SJCRH30 (cell line): Measurements from ENCODE around the gene PWWP2B. TPM values are rescaled to one million over a fixed set of nuclear protein-coding genes. Genes with fewer than 3 reads are reported as not detected.
A peak's percentile ranks its signal among the peaks of the same experiment; 100 is the strongest.

Experiments
- DNase-seq, 2 experiments: peaks; one replicate each; pipeline ENCODE4 v3.0.0-alpha.2; 2015 to 2020
- H3K27ac ChIP-seq: fragments of 250-450 bp; sonication (Bioruptor Pico); 2 replicates; pipeline ENCODE4 v1.5.1; 2020; ENCODE audit warnings: mild to moderate bottlenecking, moderate library complexity
- H3K27me3 ChIP-seq: fragments of 250-450 bp; sonication (Bioruptor Pico); 2 replicates; pipeline ENCODE4 v1.5.1; 2020; ENCODE audit warnings: mild to moderate bottlenecking, moderate library complexity
- H3K36me3 ChIP-seq: fragments of 250-450 bp; sonication (Bioruptor Pico); 2 replicates; pipeline ENCODE4 v1.5.1; 2020; ENCODE audit warnings: mild to moderate bottlenecking, moderate library complexity
- H3K4me1 ChIP-seq: fragments of 250-450 bp; sonication (Bioruptor Pico); 2 replicates; pipeline ENCODE4 v1.5.1; 2020; ENCODE audit warnings: mild to moderate bottlenecking, moderate library complexity
- H3K4me3 ChIP-seq: fragments of 250-450 bp; sonication (Bioruptor Pico); 2 replicates; pipeline ENCODE4 v1.5.1; 2020; ENCODE audit warnings: mild to moderate bottlenecking, moderate library complexity
- H3K9me3 ChIP-seq: fragments of 250-450 bp; sonication (Bioruptor Pico); replicated peaks from 2 replicates; pipeline ENCODE4 v1.5.1; 2020; ENCODE audit warnings: mild to moderate bottlenecking, moderate library complexity
- total RNA-seq: library from RNA; depleted of rRNA; stranded (reverse); fragments of >200 nt; shearing (Covaris generic); gene quantifications from 2 replicates; pipeline ENCODE4 v1.2.3, GENCODE V29; 2014

Gene PWWP2B
- total RNA-seq, 1 experiment from 2014 or later: 0.57 TPM

- H3K36me3 ChIP-seq: no peaks in the 10 kb centered on the region
- DNase-seq: no peak
- no peaks in the 10 kb centered on the region for H3K27me3 ChIP-seq
- H3K4me3 ChIP-seq: no peak overlapping the region
- no peaks in the 10 kb centered on the region for H3K4me1 ChIP-seq
- H3K9me3 ChIP-seq: no peaks in the 10 kb centered on the region
- H3K27ac ChIP-seq: no peak overlapping the region
Measured at GRCh38 chr10:132439025-132439388, 42.0 kb downstream of the PWWP2B start.

DNA sequence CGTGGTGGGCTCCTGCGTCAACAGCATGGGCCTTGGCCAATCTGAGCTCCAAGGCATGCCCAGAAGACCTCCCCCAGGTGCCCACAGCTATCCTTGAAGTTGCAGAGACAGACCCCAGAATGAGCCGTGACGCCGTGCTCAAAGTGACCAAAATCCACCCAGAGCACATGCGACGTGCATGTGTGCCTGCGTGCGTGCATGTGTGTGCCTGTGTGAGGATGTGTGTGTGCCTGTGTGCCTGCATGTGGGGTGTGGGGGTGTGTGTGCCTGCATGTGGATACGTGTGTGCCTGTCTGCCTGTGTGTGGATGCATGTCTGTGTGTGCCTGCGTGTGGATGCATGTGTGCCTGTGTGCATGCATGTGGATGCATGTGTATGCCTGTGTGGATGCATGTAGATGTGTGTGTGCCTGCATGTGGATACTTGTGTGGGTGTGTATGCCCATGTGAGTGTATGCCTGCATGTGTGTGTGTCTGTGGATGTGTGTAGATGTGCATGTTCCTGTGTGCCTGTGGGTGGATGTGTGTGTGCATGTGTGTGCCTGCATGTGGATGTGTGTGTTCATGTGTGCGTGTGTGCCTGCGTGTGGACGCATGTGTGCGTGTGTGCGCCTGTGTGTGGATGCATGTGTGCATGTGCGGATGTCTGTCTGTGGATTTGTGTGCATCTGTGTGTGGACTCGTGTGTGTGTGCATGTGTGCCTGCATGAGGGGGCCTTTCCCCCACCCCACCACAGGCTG lies 42.6 kb downstream of the PWWP2B start:
- no peak overlapping the region for H3K4me3 ChIP-seq
- DNase-seq: no peak
- H3K27me3 ChIP-seq: no peaks in the 10 kb centered on the region
- H3K4me1 ChIP-seq: no peaks in the 10 kb centered on the region
- H3K36me3 ChIP-seq: no peaks in the 10 kb centered on the region
- no peak overlapping the region for H3K27ac ChIP-seq
- no peaks in the 10 kb centered on the region for H3K9me3 ChIP-seq

GRCh38 chr10:132440791-132441565 lies 44.0 kb downstream of the PWWP2B start:
- Histone ChIP-seq H3K4me3 (no peak overlapping the region), H3K27ac (no peak overlapping the region), H3K4me1 (no peaks in the 10 kb centered on the region), H3K27me3 (no peaks in the 10 kb centered on the region), H3K9me3 (no peaks in the 10 kb centered on the region), H3K36me3 (no peaks in the 10 kb centered on the region)
- no peak for DNase-seq

DNA sequence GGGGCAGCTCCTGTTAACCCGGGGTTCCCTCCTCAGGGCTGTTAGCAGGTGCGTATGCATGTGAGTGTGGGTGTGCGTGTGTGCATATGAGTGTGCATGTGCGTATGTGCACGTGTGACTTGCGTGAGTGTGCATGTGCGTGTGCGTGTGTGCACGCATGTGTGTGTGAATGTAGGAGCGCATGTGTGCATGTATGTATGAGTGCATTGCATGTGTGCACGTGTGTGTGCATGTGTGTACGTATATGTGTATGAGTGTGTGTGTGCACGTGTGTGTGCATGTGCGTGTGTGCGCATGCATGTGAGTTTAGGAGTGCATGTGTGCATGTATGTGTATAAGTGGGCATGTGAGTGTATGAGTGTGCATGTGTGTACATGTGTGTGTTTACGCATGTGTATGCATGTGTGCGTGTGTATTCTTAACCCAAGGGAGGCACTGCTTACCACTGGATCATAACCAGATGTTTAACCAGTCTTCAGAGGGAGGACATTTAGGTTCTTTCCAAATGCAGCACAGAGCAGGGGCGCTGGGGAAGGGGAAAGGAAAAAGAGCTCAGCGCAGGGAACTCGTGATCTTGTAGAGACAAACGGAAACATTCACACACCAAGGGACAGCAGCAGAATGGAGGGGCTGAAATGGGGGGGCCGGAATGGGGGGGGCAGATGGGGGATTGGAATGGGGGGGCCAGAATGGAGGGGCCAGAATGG lies 45.0 kb downstream of the PWWP2B start:
- no peaks in the 10 kb centered on the region for H3K27me3 ChIP-seq
- DNase-seq: no peak
- no peak overlapping the region for H3K27ac ChIP-seq
- H3K9me3 ChIP-seq: no peaks in the 10 kb centered on the region
- H3K36me3 ChIP-seq: no peaks in the 10 kb centered on the region
- no peak overlapping the region for H3K4me3 ChIP-seq
- H3K4me1 ChIP-seq: no peaks in the 10 kb centered on the region

- Histone ChIP-seq H3K27ac (no peak overlapping the region), H3K9me3 (no peaks in the 10 kb centered on the region), H3K4me1 (no peaks in the 10 kb centered on the region), H3K36me3 (no peaks in the 10 kb centered on the region), H3K4me3 (no peak overlapping the region), H3K27me3 (no peaks in the 10 kb centered on the region)
- DNase-seq: no peak
Measured at GRCh38 chr10:132442636-132443035, 45.6 kb downstream of the PWWP2B start.

GRCh38 chr10:132443605-132443982 lies 46.6 kb downstream of the PWWP2B start:
- DNase-seq: peak in 1 of 2 experiments; percentile 11
- H3K27ac ChIP-seq: no peak overlapping the region
- H3K27me3 ChIP-seq: no peaks in the 10 kb centered on the region
- no peaks in the 10 kb centered on the region for H3K9me3 ChIP-seq
- H3K4me3 ChIP-seq: no peak overlapping the region
- no peaks in the 10 kb centered on the region for H3K4me1 ChIP-seq
- H3K36me3 ChIP-seq: no peaks in the 10 kb centered on the region

- Histone ChIP-seq H3K4me1 (no peaks in the 10 kb centered on the region), H3K9me3 (no peaks in the 10 kb centered on the region), H3K27ac (no peak overlapping the region)
Measured at GRCh38 chr10:132443983-132444876, 47.2 kb downstream of the PWWP2B start.

GRCh38 chr10:132444877-132445351 lies 47.9 kb downstream of the PWWP2B start:
- Histone ChIP-seq H3K27me3 (no peaks in the 10 kb centered on the region), H3K36me3 (no peaks in the 10 kb centered on the region), H3K4me3 (no peak overlapping the region), H3K27ac (no peak overlapping the region), H3K9me3 (no peaks in the 10 kb centered on the region), H3K4me1 (no peaks in the 10 kb centered on the region)
- DNase-seq: no peak

More at GRCh38 chr10:132443983-132444876, 47.2 kb downstream of the PWWP2B start:
- no peak overlapping the region for H3K4me3 ChIP-seq
- H3K36me3 ChIP-seq: no peaks in the 10 kb centered on the region
- DNase-seq: no peak
- no peaks in the 10 kb centered on the region for H3K27me3 ChIP-seq

- H3K27ac ChIP-seq: no peak overlapping the region
Measured at GRCh38 chr10:132445516-132446194, 48.7 kb downstream of the PWWP2B start.

GRCh38 chr10:132446195-132446581 lies 49.2 kb downstream of the PWWP2B start:
- no peaks in the 10 kb centered on the region for H3K9me3 ChIP-seq
- no peak overlapping the region for H3K27ac ChIP-seq
- no peak for DNase-seq
- no peaks in the 10 kb centered on the region for H3K4me1 ChIP-seq
- no peaks in the 10 kb centered on the region for H3K36me3 ChIP-seq
- H3K27me3 ChIP-seq: no peaks in the 10 kb centered on the region
- H3K4me3 ChIP-seq: no peak overlapping the region

More at GRCh38 chr10:132445516-132446194, 48.7 kb downstream of the PWWP2B start:
- no peaks in the 10 kb centered on the region for H3K36me3 ChIP-seq
- H3K27me3 ChIP-seq: no peaks in the 10 kb centered on the region
- H3K4me3 ChIP-seq: no peak overlapping the region
- H3K4me1 ChIP-seq: no peaks in the 10 kb centered on the region
- H3K9me3 ChIP-seq: no peaks in the 10 kb centered on the region
- no peak for DNase-seq

GRCh38 chr10:132446661-132447445 lies 49.9 kb downstream of the PWWP2B start:
- no peak overlapping the region for H3K4me3 ChIP-seq
- no peaks in the 10 kb centered on the region for H3K36me3 ChIP-seq
- no peaks in the 10 kb centered on the region for H3K4me1 ChIP-seq
- no peak overlapping the region for H3K27ac ChIP-seq
- no peaks in the 10 kb centered on the region for H3K27me3 ChIP-seq
- H3K9me3 ChIP-seq: no peaks in the 10 kb centered on the region
- DNase-seq: peak in 1 of 2 experiments; percentile 43

DNA sequence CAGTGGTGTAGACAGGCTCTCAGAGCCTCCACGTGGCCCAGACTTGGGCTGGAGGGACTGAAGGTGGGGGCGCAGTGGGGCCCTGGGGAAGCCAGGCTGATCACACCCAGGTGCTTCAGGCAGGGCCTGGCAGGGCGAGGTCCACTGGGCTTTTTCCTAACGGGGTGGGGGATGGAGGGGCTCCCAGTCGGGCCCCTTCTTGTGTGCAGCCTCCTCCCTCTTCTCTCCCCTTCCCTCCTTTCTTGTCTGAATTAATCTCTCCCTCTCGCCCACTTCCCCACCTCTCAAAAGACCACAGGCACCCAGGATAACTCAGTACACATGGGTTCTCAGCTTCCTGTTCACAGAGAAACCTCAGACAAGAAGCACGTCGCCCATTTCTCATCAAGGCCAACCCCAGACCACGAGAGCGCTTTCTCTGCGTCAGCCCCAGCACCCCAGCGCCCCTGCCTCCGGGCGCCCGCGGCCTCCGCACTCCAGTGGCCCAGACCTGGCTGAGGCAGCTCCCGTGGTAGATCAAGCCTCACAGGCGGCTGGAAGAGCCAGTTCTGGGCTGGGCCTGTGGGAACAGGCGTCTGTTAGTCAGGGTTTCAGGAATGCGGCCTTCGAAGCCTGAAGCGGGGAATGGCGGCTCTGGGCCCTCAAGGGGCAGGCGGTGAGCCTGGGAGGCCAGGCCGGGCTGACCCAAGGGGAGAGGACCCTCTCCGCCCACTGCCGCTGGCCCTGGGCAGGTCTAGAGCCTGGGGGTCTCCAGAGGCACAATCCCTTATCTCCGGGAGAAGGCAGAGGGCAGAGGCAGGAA lies 50.6 kb downstream of the PWWP2B start:
- no peaks in the 10 kb centered on the region for H3K4me1 ChIP-seq

More for the DNA sequence above, 50.6 kb downstream of the PWWP2B start:
- Histone ChIP-seq H3K4me3 (no peak overlapping the region), H3K36me3 (no peaks in the 10 kb centered on the region), H3K27me3 (no peaks in the 10 kb centered on the region), H3K27ac (no peak overlapping the region), H3K9me3 (no peaks in the 10 kb centered on the region)
- DNase-seq: no peak
